Measurements from ENCODE around the gene PDZD2.
"Not testable (repeated sequence)": the region's sequence is repeated elsewhere in the genome, so short reads cannot be mapped to it uniquely, and the experiment has no call there.

PDZD2 gene

GRCh38 chr5:32020946-32021345 is 382.0 kb downstream of the PDZD2 start:
- DNase-seq: no peak

GRCh38 chr5:32021771-32022170 is 382.8 kb downstream of the PDZD2 start:
- DNase-seq: no peak

GRCh38 chr5:32022638-32023037 is 383.7 kb downstream of the PDZD2 start:
- DNase-seq: no peak

DNA sequence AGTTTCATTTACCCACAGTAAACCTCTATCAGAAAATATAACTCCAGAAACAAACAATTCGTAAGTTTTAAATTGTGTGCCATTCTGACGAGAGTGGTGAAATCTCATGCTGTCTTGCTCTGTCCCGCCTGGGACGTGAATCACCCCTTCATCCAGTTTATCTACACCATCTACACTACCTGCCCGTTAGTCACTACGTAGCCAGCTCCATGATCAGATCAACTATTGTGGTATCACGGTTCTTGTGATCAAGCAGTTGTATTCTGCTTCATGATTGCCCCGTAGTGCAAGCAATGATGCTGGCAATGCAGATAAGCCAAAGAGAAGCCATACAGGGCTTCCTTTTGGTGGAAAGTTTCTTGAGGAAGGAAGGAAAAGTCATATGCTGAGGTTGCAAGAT is 384.9 kb downstream of the PDZD2 start:
- no peak for DNase-seq

- no peak for DNase-seq
Measured at GRCh38 chr5:32024751-32025150, 385.8 kb downstream of the PDZD2 start.

GRCh38 chr5:32027093-32027716 is 388.3 kb downstream of the PDZD2 start:
- DNase-seq: peak; percentile 42

DNA sequence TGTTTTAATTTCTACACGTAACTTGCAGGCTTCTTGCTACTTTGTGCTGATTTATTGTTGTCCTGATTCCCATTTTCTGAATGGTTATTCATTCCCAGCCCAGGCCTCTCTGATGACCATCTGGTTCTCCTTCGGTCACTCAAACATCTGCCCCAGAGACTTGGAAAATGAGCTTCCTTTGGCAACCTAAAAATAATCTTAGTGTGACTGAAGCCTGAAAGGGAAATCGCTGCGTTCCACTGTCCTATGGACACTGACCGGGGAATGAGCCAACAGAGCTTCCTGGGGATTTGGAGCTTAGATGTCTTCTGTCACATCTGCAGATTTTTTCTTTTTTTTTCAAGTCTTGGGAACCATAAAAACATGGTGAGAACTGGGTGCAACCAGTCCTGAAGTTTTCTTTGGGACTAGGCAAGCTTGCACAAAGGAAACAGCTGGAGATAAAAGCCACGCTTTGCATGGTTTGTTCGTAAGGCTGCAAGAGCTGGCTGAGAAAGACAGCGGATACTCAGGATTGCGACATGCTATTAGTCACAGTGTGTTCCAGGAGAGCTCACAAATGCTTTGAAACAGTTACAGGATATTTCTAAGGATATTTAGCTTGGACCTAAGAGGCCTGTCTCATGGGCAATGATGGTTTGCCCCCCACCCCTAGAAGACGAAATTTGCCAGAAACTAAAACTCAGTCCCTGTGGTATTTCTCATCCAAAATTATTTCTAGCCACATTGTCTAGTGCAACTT is 389.0 kb downstream of the PDZD2 start:
- peak; percentile 62 for DNase-seq

- no peak for DNase-seq
Measured at GRCh38 chr5:32029261-32029660, 390.3 kb downstream of the PDZD2 start.

GRCh38 chr5:32029781-32030180 is 390.9 kb downstream of the PDZD2 start:
- no peak for DNase-seq

- no peak for DNase-seq
Measured at GRCh38 chr5:32030222-32030621, 391.3 kb downstream of the PDZD2 start.

GRCh38 chr5:32030686-32031085 is 391.8 kb downstream of the PDZD2 start:
- no peak for DNase-seq

DNA sequence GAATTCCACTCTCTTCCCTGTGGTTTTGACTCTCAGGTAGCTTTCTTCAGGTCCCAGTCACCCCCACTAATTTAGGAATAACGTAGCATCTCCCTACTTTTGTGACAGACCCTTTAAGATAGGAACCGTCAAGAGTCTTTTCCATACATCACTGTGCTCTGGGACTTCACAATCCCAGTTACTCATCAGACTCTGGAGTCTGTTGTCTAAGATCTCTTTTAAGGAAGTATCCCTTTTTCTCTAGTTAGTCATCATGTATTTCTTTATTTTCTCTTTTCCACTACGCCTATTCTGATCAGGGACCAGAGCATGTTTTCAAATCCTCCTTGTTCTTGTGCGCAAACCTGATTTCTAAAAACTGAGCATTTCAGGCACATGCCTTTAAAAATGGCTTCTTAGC is 392.2 kb downstream of the PDZD2 start:
- DNase-seq: no peak

- DNase-seq: no peak
Measured at GRCh38 chr5:32038523-32038922, 399.6 kb downstream of the PDZD2 start.

- not testable (repeated sequence) for DNase-seq
Measured at GRCh38 chr5:32039133-32039532, 400.2 kb downstream of the PDZD2 start.

GRCh38 chr5:32039601-32040000 is 400.7 kb downstream of the PDZD2 start:
- not testable (repeated sequence) for DNase-seq

- DNase-seq: not testable (repeated sequence)
Measured at GRCh38 chr5:32040181-32040695, 401.3 kb downstream of the PDZD2 start.

DNA sequence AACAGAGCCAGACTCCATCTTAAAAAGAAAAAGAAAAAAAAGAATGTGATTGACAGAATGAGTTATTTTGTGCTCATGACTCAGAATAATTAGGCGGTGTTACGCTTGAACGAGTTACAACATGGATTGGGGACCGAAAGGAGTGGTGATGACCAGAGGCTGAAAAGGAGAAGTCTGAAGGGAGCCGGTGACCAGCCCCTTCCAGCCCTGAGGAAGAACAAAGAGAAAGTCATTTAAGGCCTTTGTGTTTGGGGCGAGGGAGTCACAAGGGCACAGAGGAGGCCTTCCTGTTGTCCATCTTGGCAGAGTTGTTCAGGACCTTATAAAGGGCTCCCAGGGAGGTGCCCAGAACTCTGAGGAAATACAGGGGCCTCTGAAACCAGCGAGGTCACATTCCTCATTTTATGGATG is 403.6 kb downstream of the PDZD2 start:
- DNase-seq: peak; percentile 21

GRCh38 chr5:32043105-32043504 is 404.2 kb downstream of the PDZD2 start:
- no peak for DNase-seq

DNA sequence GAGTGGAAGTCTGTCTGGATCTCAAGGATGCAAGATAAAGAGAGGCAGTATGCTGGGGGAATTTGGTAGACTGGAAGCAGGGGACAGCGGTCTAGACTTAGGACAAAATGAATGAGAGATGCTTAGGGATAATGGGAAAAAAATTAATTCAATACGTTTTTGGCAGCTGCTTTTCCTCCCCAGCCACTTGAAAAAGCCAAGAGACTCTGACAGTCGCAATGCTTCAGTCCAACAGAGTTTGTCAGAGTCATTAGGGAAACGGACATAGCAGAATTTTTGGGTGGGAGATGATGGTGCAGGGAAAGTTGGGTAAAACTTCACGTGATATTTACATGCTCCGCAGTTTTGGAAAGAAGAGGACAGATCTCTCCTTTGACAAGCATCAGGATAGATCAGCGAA is 405.5 kb downstream of the PDZD2 start:
- DNase-seq: no peak

DNA sequence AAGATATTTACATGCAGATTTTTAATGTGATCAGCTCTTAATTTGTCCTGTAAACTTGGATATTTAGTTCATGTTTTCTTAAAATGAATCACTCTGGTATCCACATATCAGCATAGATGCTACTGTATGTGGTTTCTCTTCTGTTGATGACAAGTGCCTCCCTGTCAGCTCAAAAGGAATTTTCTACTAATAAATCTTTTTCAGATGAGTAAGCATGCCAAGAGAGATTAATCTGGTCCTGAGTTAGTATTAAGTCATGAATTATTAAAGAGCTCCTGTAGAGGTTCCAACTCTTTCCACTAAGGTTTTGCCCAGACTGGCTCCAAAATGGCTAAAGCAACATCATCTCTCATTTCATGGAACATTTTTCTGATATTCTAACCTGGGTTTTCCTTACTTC is 406.0 kb downstream of the PDZD2 start:
- no peak for DNase-seq

- DNase-seq: no peak
Measured at GRCh38 chr5:32047056-32047455, 408.1 kb downstream of the PDZD2 start.

DNA sequence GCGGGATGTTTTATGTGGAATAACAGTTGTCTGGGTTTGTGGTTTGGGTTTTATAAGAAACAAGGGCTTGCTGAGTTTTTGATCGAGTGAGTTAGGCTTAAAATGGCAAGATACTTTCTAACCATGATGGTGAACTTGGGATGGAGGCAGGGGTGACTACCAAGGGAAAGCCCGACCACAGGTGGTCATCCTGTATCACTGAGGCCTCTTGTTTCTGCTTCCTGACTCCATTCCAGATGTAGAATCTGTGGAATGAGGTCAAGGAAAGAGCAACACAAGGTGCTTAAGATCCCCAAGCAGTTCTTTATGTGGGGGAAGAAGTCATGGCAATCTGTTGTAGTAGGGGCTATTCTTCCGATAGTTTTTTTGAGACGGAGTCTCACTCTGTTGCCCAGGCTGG is 412.9 kb downstream of the PDZD2 start:
- no peak for DNase-seq

DNA sequence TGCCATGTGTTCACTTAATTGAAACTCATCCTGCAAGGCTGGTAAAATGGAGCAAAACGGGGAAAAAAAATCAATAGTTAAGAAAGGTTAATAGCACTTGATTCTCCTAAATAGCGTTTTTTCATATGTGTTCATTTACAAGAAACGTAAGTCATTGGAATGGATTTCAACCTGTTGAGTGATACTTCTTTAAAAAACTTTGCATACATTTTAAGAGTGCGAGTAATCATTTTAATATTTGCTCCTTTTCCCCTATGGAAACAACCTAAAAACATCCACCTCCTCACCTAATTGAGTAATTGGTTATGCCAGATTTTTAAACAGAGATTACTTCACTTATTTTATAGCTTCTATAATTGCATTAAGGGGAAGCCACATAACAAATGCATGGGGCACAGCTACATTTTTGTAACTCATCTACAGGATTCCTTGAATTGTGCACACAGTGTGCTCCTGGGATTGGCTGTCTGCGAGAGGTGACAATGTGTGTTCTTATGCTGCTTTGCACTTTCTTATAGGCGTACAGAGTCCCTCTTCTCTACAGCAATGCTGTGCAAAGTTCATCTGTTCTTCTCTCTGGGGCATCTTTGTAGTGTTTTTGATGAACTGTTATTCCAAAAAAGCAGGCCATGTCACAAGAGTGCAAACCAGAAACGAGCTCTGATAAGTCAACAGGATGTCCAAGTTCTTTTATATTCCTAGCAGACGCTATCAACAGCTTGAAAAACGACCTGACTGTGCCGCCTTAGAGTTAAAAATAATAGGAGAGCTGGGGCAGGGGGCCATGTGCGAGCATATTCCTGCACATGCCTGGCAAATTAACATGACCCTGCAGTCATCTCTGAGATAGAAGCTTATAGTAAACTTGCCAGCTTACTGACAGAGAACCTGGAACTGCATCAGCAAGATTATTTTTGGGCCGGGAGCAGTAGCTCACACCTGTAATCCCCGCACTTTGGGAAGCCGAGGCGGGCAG is 417.2 kb downstream of the PDZD2 start:
- no peak for DNase-seq

Data from T1000 (cell line).